OCI-M2 (cell line): ENCODE data around the gene DPCD.
"Not testable (repeated sequence)": the region's sequence is repeated elsewhere in the genome, so short reads cannot be mapped to it uniquely, and the experiment has no call there.

Experiments used
- DNase-seq: peaks from one replicate; lab custom pipeline; 2025; ENCODE audit not compliant: unreplicated experiment; lab: John Stamatoyannopoulos, UW

DPCD gene

GRCh38 chr10:101617102-101617823 is 29.1 kb downstream of the DPCD start:
- DNase-seq, result no peak

GRCh38 chr10:101617824-101618568 is 29.9 kb downstream of the DPCD start:
- no peak for DNase-seq

GRCh38 chr10:101618871-101619270 is 30.8 kb downstream of the DPCD start:
- DNase-seq, result no peak

- DNase-seq, result no peak
Measured at GRCh38 chr10:101619983-101620382, 31.9 kb downstream of the DPCD start.

- DNase-seq, result no peak
Measured at GRCh38 chr10:101623528-101623927, 35.4 kb downstream of the DPCD start.

- DNase-seq, result no peak
Measured at GRCh38 chr10:101624526-101625102, 36.5 kb downstream of the DPCD start.

GRCh38 chr10:101625821-101626412 is 37.8 kb downstream of the DPCD start:
- DNase-seq, result no peak

GRCh38 chr10:101629837-101630632 is 41.9 kb downstream of the DPCD start:
- no peak for DNase-seq

GRCh38 chr10:101630633-101630920 is 42.5 kb downstream of the DPCD start:
- DNase-seq, result no peak

- no peak for DNase-seq
Measured at GRCh38 chr10:101631821-101632475, 43.8 kb downstream of the DPCD start.

GRCh38 chr10:101633510-101633909 is 45.4 kb downstream of the DPCD start:
- DNase-seq, result not testable (repeated sequence)

GRCh38 chr10:101639141-101639900 is 51.2 kb downstream of the DPCD start:
- DNase-seq, result no peak

GRCh38 chr10:101643546-101643945 is 55.4 kb downstream of the DPCD start:
- DNase-seq, result no peak

- DNase-seq, result no peak
Measured at GRCh38 chr10:101644002-101644401, 55.9 kb downstream of the DPCD start.

- DNase-seq, result no peak
Measured at GRCh38 chr10:101645659-101646058, 57.5 kb downstream of the DPCD start.

- no peak for DNase-seq
Measured at GRCh38 chr10:101646364-101646763, 58.2 kb downstream of the DPCD start.

GRCh38 chr10:101647255-101647654 is 59.1 kb downstream of the DPCD start:
- no peak for DNase-seq

- no peak for DNase-seq
Measured at GRCh38 chr10:101649525-101650085, 61.5 kb downstream of the DPCD start.

- DNase-seq, result no peak
Measured at GRCh38 chr10:101650863-101651262, 62.7 kb downstream of the DPCD start.

- DNase-seq, result no peak
Measured at GRCh38 chr10:101651336-101651735, 63.2 kb downstream of the DPCD start.
